DMS114 treated with DMSO at 0.1 percent for 48 hours (cell line): ENCODE data around the gene MXI1.
"Not testable (repeated sequence)": the region's sequence is repeated elsewhere in the genome, so short reads cannot be mapped to it uniquely, and the experiment has no call there.

Experiments
- DNase-seq: peaks from one replicate; lab custom pipeline; 2025; ENCODE audit not compliant: unreplicated experiment; lab: John Stamatoyannopoulos, UW

MXI1 gene

DNA sequence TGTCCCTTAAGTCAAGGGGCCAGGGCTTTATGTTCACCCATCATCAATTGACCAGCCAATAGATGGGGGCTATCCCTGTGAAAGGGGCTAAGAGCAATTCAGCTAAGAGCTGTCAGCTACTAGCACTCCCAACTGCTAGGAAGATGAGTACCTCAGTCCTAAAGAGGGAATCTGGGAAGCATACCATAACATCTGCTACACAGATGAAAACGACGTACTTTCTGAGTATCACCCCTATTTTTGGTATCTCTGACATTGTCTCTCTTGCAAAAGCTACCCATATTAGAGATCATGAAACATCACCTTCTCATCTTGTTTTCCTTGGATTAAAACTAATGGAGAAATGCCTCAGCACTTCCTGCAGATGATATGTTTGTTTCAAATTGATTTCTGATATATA, 104.8 kb downstream of the MXI1 start:
- DNase-seq = no peak

DNA sequence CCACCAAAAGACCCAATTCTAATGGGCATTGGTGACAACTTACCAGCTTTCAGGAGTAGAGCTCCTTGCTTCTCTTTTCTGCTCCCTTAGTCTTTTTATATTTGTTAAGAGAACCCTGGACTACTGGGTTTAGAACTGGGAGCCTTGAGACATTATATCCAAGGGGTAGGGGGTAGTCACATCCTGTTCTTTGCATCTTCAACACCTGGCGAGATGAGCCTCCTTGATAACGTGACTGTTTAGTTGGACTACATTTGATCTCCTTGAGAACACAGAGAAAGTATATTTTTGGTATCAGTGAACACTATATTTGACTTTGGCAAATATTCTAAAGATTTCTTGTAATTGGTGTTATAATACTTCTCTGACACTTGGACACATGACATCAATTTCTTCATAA, 106.3 kb downstream of the MXI1 start:
- no peak for DNase-seq

DNA sequence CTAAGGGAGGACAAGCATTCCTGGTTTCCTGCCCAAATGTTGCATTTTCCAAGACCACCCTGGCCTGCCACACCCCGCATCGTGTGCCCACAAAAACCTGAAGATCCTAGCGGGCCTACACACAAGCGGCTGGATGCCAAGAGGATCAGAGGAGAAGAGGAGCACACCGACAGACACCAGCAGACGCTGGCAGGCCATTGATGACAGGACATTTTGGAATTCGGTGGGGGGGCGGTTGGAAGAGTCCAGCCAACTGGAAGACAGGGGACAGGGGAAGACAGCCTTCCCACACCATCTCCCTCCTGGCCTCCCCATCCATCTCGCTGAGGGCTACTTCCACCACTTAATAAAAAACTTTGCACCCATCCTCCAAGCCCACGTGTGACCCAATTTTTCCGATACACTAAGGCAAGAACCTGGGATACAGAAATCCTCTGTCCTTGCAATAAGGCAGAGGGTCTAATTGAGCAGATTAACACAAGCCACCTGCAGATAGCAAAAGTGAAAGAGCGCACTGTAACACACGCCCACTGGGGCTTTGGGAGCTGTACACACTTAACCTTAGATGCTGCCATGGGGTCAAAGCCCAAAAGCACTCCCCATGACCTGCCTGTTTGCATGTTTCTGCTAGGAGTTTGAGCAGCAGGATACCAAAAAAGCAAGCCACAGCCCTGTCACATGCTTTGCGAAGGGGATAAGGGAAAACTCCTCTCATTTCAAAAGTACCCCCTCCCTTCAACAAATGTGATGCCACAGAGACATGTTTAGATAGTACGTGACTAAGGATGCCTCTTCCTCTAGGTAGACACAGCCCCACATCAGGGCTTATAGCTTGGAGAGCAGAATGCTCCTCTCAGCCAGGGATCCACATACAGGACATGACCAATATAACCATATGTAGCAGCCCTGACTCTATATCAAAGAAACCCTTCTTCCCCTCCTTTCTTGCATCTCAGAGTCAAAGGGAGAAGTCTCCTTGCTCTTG, 110.8 kb downstream of the MXI1 start:
- no peak for DNase-seq

DNA sequence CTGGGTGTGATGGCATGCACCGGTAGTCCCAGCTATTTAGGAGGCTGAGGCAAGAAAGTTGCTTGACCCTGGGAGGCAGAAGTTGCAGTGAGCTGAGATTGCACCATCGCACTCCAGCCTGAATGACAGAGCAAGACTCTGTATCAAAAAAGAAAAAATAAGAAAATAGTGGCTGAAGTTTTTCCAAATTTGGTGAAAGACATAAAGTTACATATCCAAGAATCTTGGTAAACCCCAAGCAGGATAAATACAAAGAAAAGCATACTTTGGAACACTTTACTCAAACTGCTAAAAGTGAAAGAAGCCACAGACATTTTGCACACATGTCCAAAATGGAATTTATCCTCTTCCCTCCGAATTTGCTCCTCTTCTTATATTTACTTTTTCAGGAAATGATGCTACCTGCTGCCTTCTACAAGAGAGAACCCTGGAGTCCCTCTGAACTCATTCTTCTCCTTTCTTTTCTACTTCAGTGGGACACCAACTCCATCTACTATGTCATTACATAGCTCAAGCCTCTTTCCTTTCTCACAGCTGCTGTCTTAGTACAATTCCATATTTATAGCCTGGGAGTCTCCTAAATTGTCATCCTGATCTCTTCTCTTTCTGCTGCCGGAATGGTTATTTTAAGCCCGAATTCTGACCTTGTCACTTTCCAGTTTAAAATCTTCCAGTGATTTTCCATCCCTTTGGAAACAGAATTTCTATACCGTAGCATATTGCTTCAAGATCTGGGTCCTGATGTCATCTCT, 114.6 kb downstream of the MXI1 start:
- DNase-seq = no peak

DNA sequence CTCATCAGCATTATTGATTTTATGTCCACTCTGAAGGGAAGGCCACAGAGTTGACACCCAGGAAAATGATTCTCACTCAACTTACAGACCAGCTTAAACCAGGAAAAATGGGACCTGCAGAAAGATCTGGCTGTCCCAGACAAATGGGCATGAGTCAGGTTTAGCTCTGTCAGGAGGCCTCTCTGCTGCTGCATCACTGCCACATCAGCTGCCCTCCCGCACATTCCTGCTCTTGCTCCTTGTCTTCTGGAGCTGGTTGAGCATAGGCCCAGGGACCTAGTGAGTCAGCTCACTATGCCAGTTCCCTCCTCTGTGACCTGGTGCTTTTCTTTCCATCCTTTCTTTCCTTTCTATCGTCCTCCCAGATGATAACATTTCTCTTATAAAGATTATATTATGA, 116.1 kb downstream of the MXI1 start:
- DNase-seq = no peak

DNA sequence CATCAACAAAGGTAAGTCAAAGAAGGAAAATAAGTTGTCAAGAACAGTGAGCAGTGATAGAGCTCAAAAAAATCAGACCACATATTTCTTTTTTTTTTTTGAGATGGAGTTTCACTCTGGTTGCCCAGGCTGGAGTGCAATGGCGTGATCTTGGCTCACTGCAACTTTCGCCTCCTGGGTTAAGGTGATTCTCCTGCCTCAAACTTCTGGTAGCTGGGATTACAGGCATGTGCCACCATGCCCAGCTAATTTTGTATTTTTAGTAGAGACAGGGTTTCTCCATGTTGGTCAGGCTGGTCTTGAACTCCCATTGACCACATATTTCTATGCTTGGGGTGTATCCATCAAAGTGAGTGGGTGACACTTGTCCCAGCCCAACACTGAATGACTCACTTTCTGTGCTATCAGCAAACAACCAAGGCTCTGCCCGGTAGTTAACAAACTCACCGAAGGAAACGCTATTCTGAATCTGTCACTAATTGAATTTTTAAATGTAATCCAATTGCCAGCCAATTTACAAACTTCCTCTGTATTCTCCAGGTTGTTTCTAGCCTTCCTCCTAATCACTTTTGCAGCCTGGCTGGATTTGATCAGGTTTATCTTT, 116.9 kb downstream of the MXI1 start:
- no peak for DNase-seq

DNA sequence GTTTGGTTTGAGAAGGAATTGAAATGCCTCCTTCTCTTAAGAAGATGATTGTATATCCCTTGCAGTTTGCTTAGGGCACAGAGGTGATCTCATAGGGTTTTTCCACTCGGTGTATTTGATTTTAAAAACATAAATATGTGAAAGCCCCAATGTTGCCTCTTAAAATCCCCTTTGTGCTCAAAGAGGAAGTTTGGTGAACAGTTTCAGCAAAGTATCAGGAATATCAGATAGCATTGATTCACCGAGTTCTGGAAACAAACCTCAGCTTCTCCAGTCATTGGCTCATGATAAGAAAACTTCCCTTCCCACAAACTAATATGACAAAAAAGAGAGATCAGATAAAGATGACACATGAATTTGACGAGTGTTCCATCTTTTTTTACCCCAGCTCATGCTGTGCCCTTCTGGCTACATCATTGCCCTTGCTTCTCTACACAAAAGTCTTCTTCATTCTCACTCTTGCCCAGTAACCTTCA, 117.4 kb downstream of the MXI1 start:
- DNase-seq = no peak

DNA sequence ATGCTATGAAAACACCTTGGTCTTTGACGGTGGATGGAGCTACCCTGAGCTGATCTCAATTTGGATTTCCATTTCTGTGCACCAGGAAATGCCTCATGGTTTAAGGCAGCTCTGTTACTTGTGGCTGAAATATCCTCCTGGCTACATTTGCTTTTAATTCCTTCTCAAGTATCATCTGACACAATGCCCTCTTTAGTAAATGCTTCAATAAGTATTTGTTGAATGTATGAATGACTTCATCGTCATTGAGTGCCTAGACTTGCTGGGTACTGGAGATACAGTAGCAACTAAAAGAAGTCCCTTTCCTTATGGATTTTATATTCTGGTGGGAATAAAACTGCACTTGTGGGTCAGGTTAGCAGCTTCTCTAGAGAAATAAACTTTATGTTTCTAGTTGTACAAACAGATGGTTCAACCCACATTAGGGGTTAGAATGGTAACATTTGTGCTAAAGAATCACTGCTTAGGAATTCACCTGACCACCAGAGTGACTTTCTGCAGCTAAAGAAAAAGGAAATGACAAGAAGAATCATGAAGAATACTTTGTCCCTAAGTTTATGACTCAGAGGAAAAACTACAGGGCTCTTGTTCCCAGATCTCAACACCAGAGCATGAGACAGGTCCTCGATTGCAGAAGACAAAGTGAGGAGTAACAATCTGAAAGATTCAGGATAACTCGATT, 119.1 kb downstream of the MXI1 start:
- no peak for DNase-seq

DNA sequence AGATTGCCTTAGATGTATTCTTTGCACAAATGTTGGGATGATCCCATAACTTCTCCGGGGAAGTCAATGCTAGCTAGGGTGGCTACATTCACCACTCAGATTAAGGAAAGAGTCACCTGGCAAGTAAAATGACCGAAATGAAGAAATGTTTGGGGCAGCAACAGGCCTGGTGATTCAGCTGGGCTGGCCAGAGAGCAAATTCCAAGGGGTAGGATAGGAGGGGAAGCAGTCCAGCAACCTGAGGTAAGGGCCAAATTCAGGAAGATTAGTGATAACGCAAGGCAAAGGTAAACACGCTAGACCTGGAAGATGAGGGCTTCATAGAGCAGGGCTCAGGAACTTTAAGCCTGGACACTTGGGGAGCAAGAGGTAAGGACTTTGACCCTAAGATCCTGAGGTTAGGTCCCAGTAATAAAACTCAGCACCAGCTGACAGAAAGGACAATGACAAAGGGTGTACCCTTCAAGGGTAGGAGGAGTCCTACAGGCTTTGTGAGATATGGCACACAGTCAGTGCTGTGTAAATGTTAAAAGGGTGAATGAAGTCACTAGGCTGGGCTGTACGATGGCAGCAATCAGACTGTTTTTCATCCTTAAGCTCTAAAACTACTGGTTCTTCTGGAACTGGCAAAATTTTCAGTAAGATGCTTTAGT, 120.0 kb downstream of the MXI1 start:
- DNase-seq = no peak

DNA sequence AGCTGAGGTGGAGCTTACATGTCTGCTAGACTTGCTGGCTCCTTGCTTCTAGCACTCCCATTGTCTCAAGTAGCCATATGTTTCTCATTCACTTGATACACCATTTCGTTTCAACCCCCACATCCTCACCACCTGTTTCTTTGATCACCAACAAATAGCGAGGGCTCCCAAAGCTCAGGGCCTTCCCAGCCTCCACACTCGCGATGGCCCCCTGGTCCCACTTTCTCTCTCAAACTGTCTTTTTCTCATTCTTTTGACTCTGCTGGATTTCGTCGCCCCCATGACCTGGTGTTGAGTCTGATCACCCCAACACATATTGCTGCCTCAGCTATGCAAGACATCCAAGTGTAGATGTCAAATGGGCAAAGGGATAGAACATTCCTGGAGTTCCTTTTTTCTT, 123.3 kb downstream of the MXI1 start:
- no peak for DNase-seq

DNA sequence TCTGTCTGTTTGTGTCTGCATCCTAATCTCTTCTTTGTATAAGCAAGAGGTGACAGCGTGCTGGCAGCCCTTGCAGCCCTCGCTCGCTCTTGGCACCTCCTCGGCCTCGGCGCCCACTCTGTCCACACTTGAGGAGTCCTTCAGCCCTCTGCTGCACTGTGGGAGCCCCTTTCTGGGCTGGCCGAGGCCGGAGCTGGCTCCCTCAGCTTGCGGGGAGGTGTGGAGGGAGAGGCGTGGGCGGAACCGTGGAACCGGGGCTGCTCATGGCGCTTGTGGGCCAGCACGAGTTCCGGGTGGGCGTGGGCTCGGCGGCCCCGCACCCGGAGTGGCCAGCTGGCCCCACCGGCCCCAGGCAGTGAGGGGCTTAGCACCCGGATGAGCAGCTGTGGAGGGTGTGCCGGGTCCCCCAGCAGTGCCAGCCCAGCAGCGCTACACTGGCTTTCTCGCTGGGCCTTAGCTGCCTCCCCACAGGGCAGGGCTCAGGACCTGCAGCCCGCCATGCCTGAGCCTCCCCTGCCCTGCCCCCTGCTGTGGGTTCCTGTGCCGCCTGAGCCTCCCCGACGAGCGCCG, 123.9 kb downstream of the MXI1 start:
- not testable (repeated sequence) for DNase-seq

DNA sequence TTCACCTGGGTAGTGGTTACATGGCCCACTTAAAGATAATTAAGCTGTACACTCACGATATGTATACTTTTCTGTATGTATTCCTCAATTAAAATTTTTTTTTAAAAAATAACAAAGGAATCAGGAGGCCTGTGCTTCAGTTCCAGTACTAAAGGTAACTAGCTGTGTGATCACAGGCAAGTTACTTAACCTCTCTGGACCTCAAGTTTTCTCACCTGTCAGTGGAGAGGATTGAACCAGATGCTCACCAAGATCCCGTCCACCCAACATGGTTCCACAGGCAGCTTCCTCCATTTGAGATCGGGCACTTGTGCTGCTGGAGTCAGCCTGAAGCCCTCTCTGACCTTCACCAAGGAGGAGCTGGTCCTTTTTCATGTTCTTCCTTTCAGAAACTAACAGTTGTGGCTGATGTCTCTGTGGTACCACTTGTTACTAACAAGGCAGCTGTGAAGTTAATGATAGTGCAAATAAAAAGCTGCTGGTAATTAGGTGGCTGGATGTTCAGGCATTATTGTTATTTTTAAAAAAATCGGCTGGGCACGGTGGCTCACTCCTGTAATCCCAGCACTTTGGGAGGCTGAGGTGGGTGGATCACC, 126.8 kb downstream of the MXI1 start:
- no peak for DNase-seq

DNA sequence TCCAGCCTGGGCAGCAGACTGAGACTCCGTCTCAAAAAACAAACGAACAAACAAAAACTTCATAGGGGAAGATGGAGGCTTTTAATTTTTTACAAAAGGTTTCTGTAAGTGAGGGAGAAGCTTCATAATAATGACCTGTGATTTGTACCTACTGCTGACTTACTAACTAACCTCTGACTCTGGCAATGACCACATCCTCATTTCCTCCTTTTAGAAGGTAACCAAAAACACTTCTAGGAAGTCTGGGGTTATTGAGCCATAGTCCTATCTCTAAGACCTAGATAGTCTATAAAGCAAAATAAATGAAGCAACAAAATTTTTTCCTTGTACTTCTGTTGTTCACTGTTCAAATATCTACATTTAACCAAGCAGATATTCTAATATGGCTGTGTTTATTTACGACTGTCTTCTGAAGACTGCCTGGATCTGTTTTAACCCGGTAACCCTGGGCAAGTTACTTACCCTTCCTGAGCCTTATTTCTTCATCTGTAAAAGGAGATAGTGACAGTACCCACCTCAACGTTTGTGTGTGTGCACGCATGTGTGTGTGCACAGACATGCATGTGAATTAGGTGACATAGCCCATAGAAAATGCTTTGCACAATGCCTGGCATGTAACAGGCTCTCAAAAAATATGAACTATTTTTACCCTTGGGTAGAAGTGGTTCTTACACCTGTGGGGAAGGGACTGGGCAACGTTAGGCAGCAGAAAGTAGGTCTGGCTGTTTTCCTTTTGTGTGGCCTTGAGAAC, 128.1 kb downstream of the MXI1 start:
- no peak for DNase-seq

DNA sequence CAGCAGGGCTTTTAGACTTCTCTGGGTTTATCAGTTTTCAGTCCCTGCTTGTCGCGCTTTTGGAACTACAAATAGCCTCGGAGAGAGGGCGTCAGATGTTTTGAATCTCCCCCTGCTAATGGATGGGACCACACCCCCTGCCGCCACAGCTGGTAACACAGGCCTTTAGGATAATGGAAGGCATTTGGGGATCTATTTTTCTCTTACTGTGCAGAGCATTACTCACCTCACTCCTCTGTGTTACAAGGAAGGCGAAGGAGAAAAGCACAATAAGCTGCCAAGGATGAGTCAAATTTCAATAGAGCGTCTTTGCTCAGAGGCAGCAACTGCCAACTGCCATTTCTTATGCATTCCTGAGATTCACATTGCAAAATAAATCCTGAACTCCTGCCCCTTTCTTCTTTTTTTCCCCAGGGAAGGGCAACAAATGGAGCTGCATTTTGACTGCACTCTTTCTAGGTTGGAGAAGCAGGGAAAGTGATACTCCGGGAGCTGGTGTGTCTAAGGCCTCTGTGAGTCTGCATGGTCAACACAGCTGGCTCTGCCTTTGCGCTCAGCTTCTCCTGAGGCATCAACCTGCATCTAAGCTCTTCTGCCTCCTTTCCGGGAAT, 128.8 kb downstream of the MXI1 start:
- no peak for DNase-seq
